HG03196 (cell line): ENCODE measurements around the gene EGLN1.

Source experiments
- ATAC-seq: cut with Tn5 transposase; IDR thresholded peaks from one replicate; pipeline ENCODE4 v1.9.1; 2021; ENCODE audit not compliant: unreplicated experiment

EGLN1 gene

GRCh38 chr1:231334079-231334666, 87.9 kb downstream of the EGLN1 start:
- ATAC-seq, result no peak

- no peak for ATAC-seq
Measured at GRCh38 chr1:231332761-231333160, 89.3 kb downstream of the EGLN1 start.

GRCh38 chr1:231329483-231329882, 92.6 kb downstream of the EGLN1 start:
- ATAC-seq, result no peak

- ATAC-seq, result no peak
Measured at GRCh38 chr1:231327617-231328016, 94.5 kb downstream of the EGLN1 start.

- ATAC-seq, result no peak
Measured at GRCh38 chr1:231326248-231326647, 95.8 kb downstream of the EGLN1 start.

GRCh38 chr1:231324660-231325059, 97.4 kb downstream of the EGLN1 start:
- no peak for ATAC-seq

- ATAC-seq, result no peak
Measured at GRCh38 chr1:231322880-231323530, 99.1 kb downstream of the EGLN1 start.

- no peak for ATAC-seq
Measured at GRCh38 chr1:231319080-231319479, 103.0 kb downstream of the EGLN1 start.

- no peak for ATAC-seq
Measured at GRCh38 chr1:231318568-231318967, 103.5 kb downstream of the EGLN1 start.

GRCh38 chr1:231318015-231318355, 104.1 kb downstream of the EGLN1 start:
- no peak for ATAC-seq

GRCh38 chr1:231317306-231318014, 104.6 kb downstream of the EGLN1 start:
- ATAC-seq, result no peak

- no peak for ATAC-seq
Measured at GRCh38 chr1:231315887-231316286, 106.2 kb downstream of the EGLN1 start.
